ENCODE data around the gene RSAD1.
A peak's percentile ranks its signal among the peaks of the same experiment; 100 is the strongest.

The RSAD1 gene

GRCh38 chr17:50478391-50479381 is at the start of gene RSAD1:
TSS of gene RSAD1 (plus strand) at chr17:50478860. CDS start at chr17:50478885, 25 bp downstream.
- peak in 13 of 14 donors; percentile 55 to 92 (median 74) for DNase-seq

- DNase-seq: no peak
These were observed 48.9 kb upstream of the RSAD1 start for GRCh38 chr17:50429793-50430192.

GRCh38 chr17:50430821-50431618 is 47.6 kb upstream of the RSAD1 start:
- no peak for DNase-seq

- no peak for DNase-seq
These were observed 46.4 kb upstream of the RSAD1 start for GRCh38 chr17:50432125-50432762.

- DNase-seq: no peak
These were observed 41.3 kb upstream of the RSAD1 start for GRCh38 chr17:50437409-50437808.

- no peak for DNase-seq
These were observed 39.7 kb upstream of the RSAD1 start for GRCh38 chr17:50439008-50439407.

- peak in 2 of 14 donors; percentile 32 to 87 for DNase-seq
These were observed 38.4 kb upstream of the RSAD1 start for GRCh38 chr17:50440172-50440837.

- no peak for DNase-seq
These were observed 37.5 kb upstream of the RSAD1 start for GRCh38 chr17:50440838-50441829.

- no peak for DNase-seq
These were observed 35.1 kb upstream of the RSAD1 start for GRCh38 chr17:50443505-50443974.

GRCh38 chr17:50444841-50445715 is 33.6 kb upstream of the RSAD1 start:
- no peak for DNase-seq

- no peak for DNase-seq
These were observed 32.8 kb upstream of the RSAD1 start for GRCh38 chr17:50445730-50446325.

- DNase-seq: no peak
These were observed 30.6 kb upstream of the RSAD1 start for GRCh38 chr17:50447870-50448595.

- DNase-seq: no peak
These were observed 30.0 kb upstream of the RSAD1 start for GRCh38 chr17:50448643-50449042.

- DNase-seq: no peak
These were observed 26.6 kb upstream of the RSAD1 start for GRCh38 chr17:50451943-50452629.

GRCh38 chr17:50452630-50453300 is 25.9 kb upstream of the RSAD1 start:
- no peak for DNase-seq

GRCh38 chr17:50453901-50454300 is 24.8 kb upstream of the RSAD1 start:
- DNase-seq: no peak

GRCh38 chr17:50457621-50458020 is 21.0 kb upstream of the RSAD1 start:
- no peak for DNase-seq

Measured in C1 segment of cervical spinal cord (tissue), 14 donors.